GM18873 (cell line): ENCODE data around the gene COPB2.
"Not testable (repeated sequence)": the region's sequence is repeated elsewhere in the genome, so short reads cannot be mapped to it uniquely, and the experiment has no call there.

Experiments
- ATAC-seq: cut with Tn5 transposase; IDR thresholded peaks from one replicate; pipeline ENCODE4 v1.9.1; 2021; ENCODE audit warnings: mild to moderate bottlenecking, moderate library complexity, moderate number of reproducible peaks; ENCODE audit not compliant: unreplicated experiment, low FRiP score

COPB2 gene

DNA sequence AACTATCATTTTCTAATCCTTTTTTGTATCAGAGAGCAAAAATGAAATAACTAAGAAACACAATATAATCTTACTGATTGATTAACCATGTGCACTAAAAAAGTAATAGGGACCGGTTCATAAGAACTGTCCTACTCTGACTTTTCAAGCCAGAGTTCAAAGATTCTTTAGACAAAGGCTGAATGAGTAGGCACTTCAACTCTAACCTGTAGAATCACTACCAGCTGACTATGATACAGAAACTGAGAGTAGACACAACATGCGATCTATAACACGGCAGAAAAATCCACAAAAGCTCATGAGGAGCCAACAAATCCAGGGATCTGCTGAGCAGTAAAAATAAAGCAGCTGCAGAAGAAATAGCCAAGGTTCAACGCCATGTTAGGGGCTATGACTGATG is 8.9 kb downstream of the COPB2 start:
- ATAC-seq, result no peak

DNA sequence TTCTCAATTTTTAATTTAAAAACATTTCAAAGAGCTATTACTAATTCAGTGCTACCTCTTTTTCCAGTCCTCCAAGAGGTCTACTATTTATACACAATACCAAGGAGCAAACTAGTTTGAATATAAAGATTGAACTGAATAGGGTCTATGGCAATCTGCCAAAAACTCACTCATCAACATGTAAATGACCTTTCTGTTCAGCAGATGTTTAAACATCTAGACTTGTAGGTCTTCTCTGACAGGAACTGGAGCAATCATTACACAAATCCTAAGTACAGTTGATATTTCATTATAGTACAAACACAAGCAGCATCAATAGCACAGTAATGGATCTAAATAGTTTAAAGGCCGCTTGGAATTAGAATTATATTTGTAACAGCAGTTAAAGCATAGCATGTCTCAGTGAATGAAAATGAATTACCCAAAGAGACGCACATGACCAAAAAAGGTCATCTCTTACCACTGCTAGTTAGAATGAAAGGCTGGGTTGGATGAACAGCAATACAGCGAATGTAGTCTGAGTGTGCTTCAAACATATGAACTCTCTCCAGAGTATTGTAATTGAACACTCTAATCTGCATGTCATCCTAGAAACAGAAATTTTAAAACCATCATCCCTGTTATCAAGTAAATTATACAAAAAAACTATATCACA is 10.7 kb downstream of the COPB2 start:
- no peak for ATAC-seq

- no peak for ATAC-seq
Measured at GRCh38 chr3:139377378-139377777, 12.1 kb downstream of the COPB2 start.

DNA sequence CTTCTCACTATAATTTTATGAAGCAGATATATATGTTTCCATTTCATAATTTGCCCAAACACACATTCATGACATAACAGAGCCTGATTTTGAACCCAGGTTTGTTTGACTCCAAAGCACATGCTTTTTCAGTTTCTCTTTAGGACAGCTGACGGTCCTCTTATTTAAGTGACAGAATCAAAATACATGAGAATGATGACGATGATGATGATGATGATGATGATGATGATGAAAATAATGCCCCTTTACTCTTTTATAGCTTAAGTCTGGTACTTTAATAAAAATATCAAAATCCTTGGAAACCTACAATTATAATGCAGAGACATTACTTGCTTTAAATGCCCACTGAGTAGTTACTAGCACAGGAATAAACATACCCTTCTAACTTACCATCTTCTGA is 15.3 kb downstream of the COPB2 start:
- no peak for ATAC-seq

GRCh38 chr3:139364549-139364948 is 24.9 kb downstream of the COPB2 start:
- ATAC-seq, result no peak

GRCh38 chr3:139361276-139361675 is 28.2 kb downstream of the COPB2 start:
- no peak for ATAC-seq

DNA sequence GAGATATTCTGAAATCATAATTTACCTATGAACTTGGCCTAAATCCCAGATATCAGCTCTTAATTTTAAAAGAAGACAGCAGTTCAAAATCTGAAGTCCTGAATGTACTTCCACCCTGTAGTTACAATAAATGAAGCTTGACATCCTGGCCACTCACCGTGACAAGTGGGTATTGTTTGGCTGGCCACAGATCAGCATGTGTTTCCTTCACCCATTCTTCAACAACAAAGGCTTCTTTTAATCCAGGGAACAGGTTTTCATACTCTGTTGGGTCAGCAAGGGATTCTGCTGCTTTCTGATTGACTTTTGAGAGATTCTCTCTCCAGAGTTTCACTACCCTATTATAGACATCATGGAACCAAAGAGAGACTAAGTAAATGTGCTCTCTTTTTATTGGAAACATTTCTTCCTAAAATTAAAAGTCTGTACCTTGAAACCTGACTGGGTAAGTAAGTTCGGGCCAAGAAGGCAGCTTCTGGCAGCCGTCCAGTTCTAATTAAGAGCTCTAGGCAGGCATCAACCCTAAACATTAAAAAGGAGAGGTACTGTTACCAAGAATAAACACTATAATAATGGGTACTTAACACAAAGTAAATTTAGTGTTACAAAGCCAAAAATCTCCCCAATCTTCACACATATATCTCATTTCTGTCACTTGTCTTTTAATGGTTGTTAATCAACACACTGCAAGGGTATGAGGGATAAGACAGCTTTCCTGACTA is 30.4 kb downstream of the COPB2 start:
- no peak for ATAC-seq

GRCh38 chr3:139357899-139358298 is 31.5 kb downstream of the COPB2 start:
- no peak for ATAC-seq

DNA sequence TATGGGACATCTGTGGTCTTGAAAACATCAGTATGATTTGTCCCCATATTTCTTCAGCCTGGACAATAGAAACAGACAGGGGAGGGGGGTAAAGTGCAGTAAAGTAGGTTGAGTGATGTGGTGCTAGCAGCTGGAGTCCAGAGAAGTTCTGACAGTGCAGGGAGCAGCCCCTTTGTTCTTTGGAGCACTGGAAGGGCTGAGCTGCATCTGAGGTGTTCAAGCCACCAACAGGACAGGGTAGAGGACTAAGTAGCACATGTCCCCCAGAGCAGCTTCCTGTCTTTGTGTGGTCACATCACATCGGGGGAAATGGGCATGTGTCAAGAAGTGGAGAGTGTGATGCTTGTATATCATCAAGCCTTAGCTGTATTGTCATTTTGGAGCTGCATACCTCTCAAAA is 33.6 kb downstream of the COPB2 start:
- ATAC-seq, result no peak

DNA sequence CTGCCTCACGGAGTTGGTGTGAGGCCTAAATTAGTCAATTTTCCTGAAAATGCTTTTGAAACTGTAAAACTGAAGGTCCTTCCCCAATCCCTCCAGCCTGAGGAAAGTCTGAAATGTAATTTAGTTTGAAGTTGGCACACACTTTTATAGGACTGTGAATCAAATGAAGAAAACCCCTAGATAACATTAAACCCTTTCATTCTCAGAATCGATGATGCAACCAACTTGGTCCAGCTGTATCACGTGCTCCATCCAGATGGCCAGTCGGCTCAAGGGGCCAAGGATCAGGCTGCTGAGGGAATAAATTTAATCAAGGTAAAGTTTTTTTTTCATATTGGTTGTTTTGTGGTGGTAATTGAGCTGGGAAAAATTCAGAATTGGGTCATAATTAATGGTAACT is 34.0 kb downstream of the COPB2 start:
- no peak for ATAC-seq

DNA sequence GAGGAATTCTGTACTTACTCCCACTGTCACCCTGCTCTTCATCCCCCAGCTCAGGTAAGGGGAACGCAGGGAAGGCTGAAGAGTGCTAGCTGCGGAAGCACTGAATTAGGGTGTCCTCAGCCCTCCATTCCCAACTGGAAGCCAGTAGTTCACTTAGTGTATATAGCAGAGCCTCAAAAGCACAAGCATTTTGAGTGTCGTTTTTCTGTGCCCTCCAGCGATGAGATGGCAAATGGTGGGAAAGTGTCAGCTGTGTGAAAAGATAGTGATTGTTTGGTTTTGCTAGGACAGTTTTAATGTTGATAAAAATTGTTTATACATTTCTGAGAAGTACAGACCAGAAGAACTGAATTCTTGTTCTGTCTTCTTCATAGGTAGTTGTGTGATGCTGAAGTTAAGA is 34.8 kb downstream of the COPB2 start:
- no peak for ATAC-seq

GRCh38 chr3:139353920-139354556 is 35.4 kb downstream of the COPB2 start:
- ATAC-seq, result no peak

DNA sequence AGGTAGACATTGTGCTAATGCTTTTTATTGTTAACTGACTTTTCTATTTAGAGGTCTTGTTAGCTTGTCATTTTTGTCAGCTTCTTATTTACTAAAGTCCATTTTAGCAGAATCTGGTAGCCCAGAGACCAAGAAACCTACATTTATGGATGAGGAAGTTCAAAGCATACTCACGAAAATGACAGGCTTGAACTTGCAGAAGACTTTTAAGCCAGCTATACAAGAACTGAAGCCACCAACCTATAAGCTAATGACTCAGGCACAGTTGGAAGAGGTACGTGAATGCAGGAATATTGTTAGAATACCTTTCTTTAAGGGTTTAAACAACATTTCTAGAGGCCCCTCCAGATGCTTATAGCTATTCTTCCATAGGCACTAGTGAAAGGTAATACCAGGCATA is 42.7 kb downstream of the COPB2 start:
- ATAC-seq, result no peak

DNA sequence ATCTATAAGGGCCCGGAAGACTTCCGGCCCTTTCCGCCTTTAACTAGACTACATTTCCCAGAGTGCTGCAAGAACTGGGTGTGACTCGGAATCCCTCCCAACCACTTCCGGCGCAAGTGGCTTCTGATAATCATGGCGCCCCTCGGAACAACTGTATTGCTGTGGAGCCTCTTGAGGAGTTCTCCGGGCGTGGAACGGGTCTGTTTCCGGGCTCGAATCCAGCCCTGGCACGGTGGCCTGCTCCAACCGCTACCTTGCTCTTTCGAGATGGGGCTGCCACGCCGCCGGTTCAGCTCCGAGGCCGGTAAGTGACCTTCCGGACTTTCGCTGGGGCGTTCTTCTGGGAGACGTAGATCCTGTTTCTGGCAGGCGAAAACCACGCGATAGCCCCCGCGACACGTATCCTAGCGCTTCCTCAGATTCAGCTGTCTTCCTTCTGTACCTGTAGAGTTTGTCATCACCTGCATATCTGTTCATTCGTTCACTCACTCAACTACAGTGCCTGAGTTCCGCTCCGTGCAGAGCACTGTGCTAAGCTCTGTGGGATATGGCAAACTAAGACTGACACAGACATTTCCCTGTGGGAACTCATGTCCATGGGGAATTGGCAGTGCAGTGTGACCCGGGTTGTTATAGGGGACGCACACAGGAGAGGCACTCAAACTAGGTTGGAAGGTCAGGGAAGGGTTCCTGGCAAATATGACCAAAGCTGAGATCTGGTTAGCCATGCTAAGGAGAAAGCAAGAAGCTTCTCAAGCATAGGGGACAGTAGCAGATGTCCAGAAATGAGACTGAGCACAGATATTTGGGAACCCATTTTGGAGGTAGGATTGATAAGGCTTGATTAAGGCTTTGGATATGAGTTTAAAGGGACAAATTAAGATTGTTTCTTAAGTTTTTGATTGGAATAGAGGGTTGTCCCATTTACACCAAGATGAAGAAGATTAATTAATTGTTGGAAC is 45.3 kb downstream of the COPB2 start, which contains the start of gene MRPS22:
MRPS22 (plus strand) TSS at position 126 of the 962 bp plus-strand sequence; CDS start at position 133, 7 bp downstream.
- peak; percentile 94 for ATAC-seq

GRCh38 chr3:139342054-139342453 is 47.4 kb downstream of the COPB2 start:
- ATAC-seq, result no peak

- ATAC-seq, result no peak
Measured at GRCh38 chr3:139340784-139341183, 48.7 kb downstream of the COPB2 start.

GRCh38 chr3:139339219-139339906 is 50.1 kb downstream of the COPB2 start:
- no peak for ATAC-seq

GRCh38 chr3:139338405-139338804 is 51.0 kb downstream of the COPB2 start:
- ATAC-seq, result no peak

DNA sequence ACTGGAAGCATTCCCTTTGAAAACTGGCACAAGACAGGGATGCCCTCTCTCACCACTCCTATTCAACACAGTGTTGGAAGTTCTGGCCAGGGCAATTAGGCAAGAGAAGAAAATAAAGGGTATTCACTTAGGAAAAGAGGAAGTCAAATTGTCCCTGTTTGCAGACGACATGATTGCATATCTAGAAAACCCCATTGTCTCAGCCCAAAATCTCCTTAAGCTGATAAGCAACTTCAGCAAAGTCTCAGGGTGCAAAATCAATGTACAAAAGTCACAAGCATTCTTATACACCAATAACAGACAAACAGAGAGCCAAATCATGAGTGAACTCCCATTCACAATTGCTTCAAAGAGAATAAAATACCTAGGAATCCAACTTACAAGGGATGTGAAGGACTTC is 54.8 kb downstream of the COPB2 start:
- not testable (repeated sequence) for ATAC-seq

GRCh38 chr3:139332092-139332491 is 57.4 kb downstream of the COPB2 start:
- no peak for ATAC-seq
